ENCODE data around the gene RNF217. TPM values are rescaled to one million over a fixed set of nuclear protein-coding genes. Genes with fewer than 3 reads are reported as not detected.

Gene RNF217
- total RNA-seq, 1 donor from 2014 or later, result 50.7 TPM

DNA sequence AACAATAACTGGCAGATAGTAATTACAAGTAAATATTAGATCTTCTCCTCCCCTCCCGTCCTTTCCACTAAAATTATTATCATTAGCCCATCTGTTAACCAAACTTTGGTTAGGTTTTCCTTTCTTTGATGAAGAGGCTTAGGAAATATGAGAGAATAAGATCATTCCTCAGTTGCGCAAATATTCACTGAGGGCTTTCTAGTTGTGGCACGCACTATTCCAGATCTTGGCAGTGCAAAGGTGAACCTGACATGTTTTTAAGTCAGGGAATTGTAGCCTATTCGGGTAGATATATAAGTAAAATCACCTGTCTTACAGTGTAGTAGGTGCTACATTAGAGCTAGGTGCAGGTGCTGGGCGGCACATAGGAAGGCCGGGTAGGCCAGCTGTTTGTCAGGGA lies 31.1 kb downstream of the RNF217 start:
- Mint-ChIP-seq H3K4me3 (ENCODE audit: unreplicated experiment) (no peak overlapping the region), H3K4me1 (ENCODE audit: unreplicated experiment) (peaks cover 3% of the 10 kb centered on the region), H3K36me3 (ENCODE audit: low read depth, unreplicated experiment) (peaks cover 6% of the 10 kb centered on the region), H3K9me3 (ENCODE audit: unreplicated experiment) (no peaks in the 10 kb centered on the region), H3K27ac (ENCODE audit: unreplicated experiment) (no peak overlapping the region), H3K27me3 (ENCODE audit: unreplicated experiment) (no peaks in the 10 kb centered on the region)
- no peak for TF ChIP-seq CTCF (IDR thresholded peaks at IDR 0.05; ENCODE audit: unreplicated experiment)
- DNase-seq (ENCODE audit: low spot score), result no peak

DNA sequence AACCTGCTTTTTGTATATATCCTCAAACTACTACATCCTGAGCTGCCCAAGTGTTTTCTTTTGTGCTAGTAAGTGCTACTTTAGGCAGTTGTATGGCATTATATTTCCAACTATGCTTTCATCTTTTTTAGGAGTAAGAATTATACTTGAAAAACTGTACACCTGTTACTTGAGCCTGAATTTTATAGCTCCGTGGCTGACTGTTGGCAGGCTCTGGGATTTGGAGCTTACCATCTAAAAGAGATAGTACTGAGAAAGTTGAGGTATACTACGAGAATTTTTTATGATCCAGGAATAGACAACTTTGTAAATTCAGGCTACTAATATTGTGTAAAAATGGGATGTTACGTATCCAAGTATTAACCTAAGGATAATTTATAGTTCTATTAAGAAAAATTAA lies 32.4 kb downstream of the RNF217 start:
- H3K4me3 Mint-ChIP-seq (ENCODE audit: unreplicated experiment), result no peak overlapping the region
- H3K27ac Mint-ChIP-seq (ENCODE audit: unreplicated experiment), result no peak overlapping the region
- H3K27me3 Mint-ChIP-seq (ENCODE audit: unreplicated experiment), result no peaks in the 10 kb centered on the region
- H3K36me3 Mint-ChIP-seq (ENCODE audit: low read depth, unreplicated experiment), result peaks cover 6% of the 10 kb centered on the region
- TF ChIP-seq CTCF (IDR thresholded peaks at IDR 0.05; ENCODE audit: unreplicated experiment), result no peak
- peaks cover 8% of the 10 kb centered on the region for H3K4me1 Mint-ChIP-seq (ENCODE audit: unreplicated experiment)
- H3K9me3 Mint-ChIP-seq (ENCODE audit: unreplicated experiment), result no peaks in the 10 kb centered on the region
- no peak for DNase-seq (ENCODE audit: low spot score)

GRCh38 chr6:124995131-124995530 lies 32.9 kb downstream of the RNF217 start:
- no peak for DNase-seq (ENCODE audit: low spot score)
- peaks cover 8% of the 10 kb centered on the region for H3K4me1 Mint-ChIP-seq (ENCODE audit: unreplicated experiment)
- H3K9me3 Mint-ChIP-seq (ENCODE audit: unreplicated experiment), result no peaks in the 10 kb centered on the region
- peaks cover 6% of the 10 kb centered on the region for H3K36me3 Mint-ChIP-seq (ENCODE audit: low read depth, unreplicated experiment)
- no peak for TF ChIP-seq CTCF (IDR thresholded peaks at IDR 0.05; ENCODE audit: unreplicated experiment)
- no peak overlapping the region for H3K27ac Mint-ChIP-seq (ENCODE audit: unreplicated experiment)
- no peak overlapping the region for H3K4me3 Mint-ChIP-seq (ENCODE audit: unreplicated experiment)
- H3K27me3 Mint-ChIP-seq (ENCODE audit: unreplicated experiment), result no peaks in the 10 kb centered on the region

- DNase-seq (ENCODE audit: low spot score), result no peak
- Mint-ChIP-seq H3K36me3 (ENCODE audit: low read depth, unreplicated experiment) (peaks cover 6% of the 10 kb centered on the region), H3K4me1 (ENCODE audit: unreplicated experiment) (peaks cover 8% of the 10 kb centered on the region), H3K4me3 (ENCODE audit: unreplicated experiment) (no peak overlapping the region), H3K27ac (ENCODE audit: unreplicated experiment) (no peak overlapping the region), H3K27me3 (ENCODE audit: unreplicated experiment) (no peaks in the 10 kb centered on the region), H3K9me3 (ENCODE audit: unreplicated experiment) (no peaks in the 10 kb centered on the region)
- no peak for TF ChIP-seq CTCF (IDR thresholded peaks at IDR 0.05; ENCODE audit: unreplicated experiment)
These were observed 33.5 kb downstream of the RNF217 start for GRCh38 chr6:124995645-124996325.

DNA sequence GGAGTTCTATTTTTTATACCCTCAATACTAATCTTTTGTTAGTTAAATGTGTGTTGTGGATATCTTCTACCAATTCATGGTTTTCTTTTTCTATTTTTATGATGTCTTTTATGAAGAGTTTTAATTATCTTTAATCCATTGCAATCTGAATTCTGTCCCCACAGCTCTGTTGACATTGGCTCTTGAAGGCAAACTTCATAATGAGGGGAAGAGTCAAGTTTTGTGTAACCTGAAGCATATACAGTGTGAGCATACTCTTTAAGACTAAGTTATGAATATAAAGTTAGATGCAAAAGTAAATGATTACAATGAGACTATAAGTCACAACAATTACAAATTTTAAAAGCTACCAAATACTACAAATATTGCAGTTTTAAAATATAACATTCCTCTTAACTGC lies 34.2 kb downstream of the RNF217 start:
- Mint-ChIP-seq H3K27ac (ENCODE audit: unreplicated experiment) (no peak overlapping the region), H3K4me3 (ENCODE audit: unreplicated experiment) (no peak overlapping the region), H3K4me1 (ENCODE audit: unreplicated experiment) (peaks cover 13% of the 10 kb centered on the region), H3K9me3 (ENCODE audit: unreplicated experiment) (no peaks in the 10 kb centered on the region), H3K27me3 (ENCODE audit: unreplicated experiment) (no peaks in the 10 kb centered on the region), H3K36me3 (ENCODE audit: low read depth, unreplicated experiment) (peaks cover 6% of the 10 kb centered on the region)
- DNase-seq (ENCODE audit: low spot score), result no peak
- TF ChIP-seq CTCF (IDR thresholded peaks at IDR 0.05; ENCODE audit: unreplicated experiment), result no peak

Data from endothelial cell (in vitro differentiated cells).